Neural cell (in vitro differentiated cells): Measurements from ENCODE around the gene SCRG1. TPM values are rescaled to one million over a fixed set of nuclear protein-coding genes. Genes with fewer than 3 reads are reported as not detected.

ENCODE experiments used
- H2AFZ ChIP-seq: fragments of 200-600, 300-800 bp; sonication (generic), shearing (Covaris generic); 2 replicates; pipeline ENCODE4 v1.6.0; 2014; ENCODE audit warnings: low read depth, mild to moderate bottlenecking, antibody characterized with exemption, low read length, moderate library complexity
- H3F3A ChIP-seq: fragments of 200-600 bp; shearing (Covaris generic); 2 replicates; pipeline ENCODE4 v1.6.1; 2016; ENCODE audit warnings: mild to moderate bottlenecking, moderate library complexity, mixed read lengths, antibody characterized with exemption, low read length; ENCODE audit not compliant: insufficient read depth, poor library complexity, severe bottlenecking
- H3K27ac ChIP-seq: fragments of 200-600, 300-800 bp; sonication (generic), shearing (Covaris generic); 2 replicates; pipeline ENCODE4 v1.5.1; 2014; ENCODE audit warnings: mild to moderate bottlenecking, low read length, moderate library complexity
- H3K27me3 ChIP-seq: fragments of 300-800, 200-600 bp; sonication (generic), shearing (Covaris generic); 2 replicates; pipeline ENCODE4 v1.6.0; 2014; ENCODE audit warnings: mild to moderate bottlenecking, low read depth, low read length, moderate library complexity; ENCODE audit not compliant: insufficient read depth
- H3K36me3 ChIP-seq: fragments of 300-800, 200-600 bp; sonication (generic), shearing (Covaris generic); 2 replicates; pipeline ENCODE4 v1.5.1; 2014; ENCODE audit warnings: mild to moderate bottlenecking, antibody characterized with exemption, low read length, moderate library complexity; ENCODE audit not compliant: insufficient read depth
- H3K4me2 ChIP-seq: fragments of 300-800, 200-600 bp; sonication (generic), shearing (Covaris generic); 2 replicates; pipeline ENCODE4 v1.6.0; 2014; ENCODE audit warnings: mild to moderate bottlenecking, low read length
- H3K4me3 ChIP-seq: fragments of 300-800, 200-600 bp; sonication (generic), shearing (Covaris generic); 2 replicates; pipeline ENCODE4 v1.5.1; 2014; ENCODE audit warnings: mild to moderate bottlenecking, low read length, moderate library complexity
- H3K79me2 ChIP-seq: fragments of 200-600 bp; shearing (Covaris generic); replicated peaks from 2 replicates; pipeline ENCODE4 v1.6.0; 2014; ENCODE audit warnings: mild to moderate bottlenecking, low read length, moderate library complexity; ENCODE audit not compliant: insufficient read depth
- H3K9ac ChIP-seq: fragments of 300-800, 200-600 bp; sonication (generic), shearing (Covaris generic); 2 replicates; pipeline ENCODE4 v1.6.1; 2016; ENCODE audit warnings: mild to moderate bottlenecking, low read length, mixed read lengths
- H3K9me2 ChIP-seq: fragments of 200-600 bp; shearing (Covaris generic); 2 replicates; pipeline ENCODE4 v1.6.1; 2016; ENCODE audit warnings: mild to moderate bottlenecking, low read length, mixed read lengths; ENCODE audit not compliant: insufficient read depth
- H3K9me3 ChIP-seq: fragments of 200-600, 300-800 bp; sonication (generic), shearing (Covaris generic); 2 replicates; pipeline ENCODE4 v1.6.1; 2016; ENCODE audit warnings: mild to moderate bottlenecking, mixed run types, low read length, moderate library complexity, mixed read lengths
- H4K20me1 ChIP-seq: fragments of 200-600 bp; shearing (Covaris generic); 2 replicates; pipeline ENCODE4 v1.6.1; 2016; ENCODE audit warnings: mild to moderate bottlenecking, mixed run types; ENCODE audit not compliant: insufficient read depth
- CTCF ChIP-seq: fragments of 450-650 bp; IDR thresholded peaks from 2 replicates; pipeline ENCODE4 v1.5.1; 2014; ENCODE audit warnings: antibody characterized with exemption, mild to moderate bottlenecking, moderate library complexity; ENCODE audit not compliant: poor library complexity, severe bottlenecking
- EP300 ChIP-seq: fragments of 450-650 bp; conservative IDR thresholded peaks from 2 replicates; pipeline ENCODE4 v1.6.1; 2014; ENCODE audit warnings: antibody characterized with exemption, mild to moderate bottlenecking, moderate library complexity; ENCODE audit not compliant: poor library complexity, severe bottlenecking
- EZH2 ChIP-seq: fragments of 200-600, 300-800 bp; shearing (Covaris generic), sonication (generic); IDR thresholded peaks from 2 replicates; pipeline ENCODE4 v1.6.1; 2014; ENCODE audit warnings: antibody characterized with exemption, low read length, borderline replicate concordance, mild to moderate bottlenecking; ENCODE audit not compliant: insufficient read depth, poor library complexity, severe bottlenecking
- MXI1 ChIP-seq: fragments of 450-650 bp; conservative IDR thresholded peaks from 2 replicates; pipeline ENCODE4 v1.6.1; 2014; ENCODE audit warnings: antibody characterized with exemption, mild to moderate bottlenecking; ENCODE audit not compliant: poor library complexity, severe bottlenecking
- POLR2AphosphoS5 ChIP-seq: IDR thresholded peaks from 2 replicates; pipeline ENCODE4 v1.6.1; 2012
- RAD21 ChIP-seq: fragments of 450-650 bp; conservative IDR thresholded peaks from 2 replicates; pipeline ENCODE4 v1.6.1; 2014; ENCODE audit warnings: antibody characterized with exemption, mild to moderate bottlenecking, moderate library complexity
- REST ChIP-seq: IDR thresholded peaks from 2 replicates; pipeline ENCODE4 v1.6.1; 2012; ENCODE audit warnings: borderline replicate concordance
- SMC3 ChIP-seq: fragments of 450-650 bp; conservative IDR thresholded peaks from 2 replicates; pipeline ENCODE4 v1.6.1; 2014; ENCODE audit warnings: antibody characterized with exemption, mild to moderate bottlenecking, moderate library complexity; ENCODE audit not compliant: poor library complexity
- TAF1 ChIP-seq: IDR thresholded peaks from 2 replicates; pipeline ENCODE4 v1.6.1; 2012; ENCODE audit warnings: low read depth
- polyA plus RNA-seq: library from polyadenylated mRNA; depleted of rRNA; stranded (reverse); fragments of >200 nt; gene quantifications from 2 replicates; pipeline ENCODE4 v1.2.3, GENCODE V29; 2014

Gene SCRG1
- polyA plus RNA-seq, 1 donor from 2014 or later = 0.42 TPM

- Histone ChIP-seq H3K4me3 (no peak overlapping the region), H3K9ac (no peak overlapping the region), H3K9me3 (no peaks in the 10 kb centered on the region), H2AFZ (no peak overlapping the region), H3F3A (no peaks in the 10 kb centered on the region), H3K4me2 (no peak overlapping the region), H4K20me1 (no peaks in the 10 kb centered on the region), H3K9me2 (no peaks in the 10 kb centered on the region), H3K27me3 (no peaks in the 10 kb centered on the region), H3K79me2 (peaks cover under 1% of the 10 kb centered on the region), H3K27ac (no peak overlapping the region), H3K36me3 (no peaks in the 10 kb centered on the region)
- TF ChIP-seq CTCF = no peak
- no peak for TF ChIP-seq REST
- TF ChIP-seq EZH2 = no peak
- TF ChIP-seq POLR2AphosphoS5 = no peak
- no peak for TF ChIP-seq MXI1
- no peak for TF ChIP-seq TAF1
- no peak for TF ChIP-seq EP300
- TF ChIP-seq SMC3 = no peak
- no peak for TF ChIP-seq RAD21
Observed at GRCh38 chr4:173367946-173368345, 31.0 kb downstream of the SCRG1 start.

- H3F3A ChIP-seq = no peaks in the 10 kb centered on the region
- no peaks in the 10 kb centered on the region for H3K9me2 ChIP-seq
- H3K4me2 ChIP-seq = no peak overlapping the region
- no peak overlapping the region for H3K4me3 ChIP-seq
- no peaks in the 10 kb centered on the region for H3K27me3 ChIP-seq
- H2AFZ ChIP-seq = no peak overlapping the region
- no peaks in the 10 kb centered on the region for H3K9me3 ChIP-seq
- no peak overlapping the region for H3K9ac ChIP-seq
- H3K36me3 ChIP-seq = no peaks in the 10 kb centered on the region
- no peaks in the 10 kb centered on the region for H4K20me1 ChIP-seq
- H3K27ac ChIP-seq = no peak overlapping the region
- TF ChIP-seq MXI1 = no peak
- no peaks in the 10 kb centered on the region for H3K79me2 ChIP-seq
Observed at GRCh38 chr4:173367285-173367684, 31.6 kb downstream of the SCRG1 start.
